B cell (primary cell): Measurements from ENCODE around the gene ARHGAP15. TPM values are rescaled to one million over a fixed set of nuclear protein-coding genes. Genes with fewer than 3 reads are reported as not detected.

Experiments used
- ATAC-seq: fragments of 200-7000 bp; cut with Tn5 transposase; one replicate; pipeline ENCODE4 v1.10.0; 2021; ENCODE audit warnings: low read depth, mild to moderate bottlenecking, moderate number of reproducible peaks, moderate library complexity
- CTCF ChIA-PET: fragments of 350-600 bp; sonication (Branson Sonifier 250); formaldehyde crosslinking; loops from one replicate; lab custom pipeline; 2021; ENCODE audit warnings: antibody characterized with exemption, inconsistent platforms; lab: Charles Lee
- POLR2A ChIA-PET: fragments of 350-600 bp; sonication (Branson Sonifier 250); formaldehyde crosslinking; loops from one replicate; lab custom pipeline; 2021; ENCODE audit warnings: antibody characterized with exemption; lab: Charles Lee
- DNase-seq: peaks from one replicate; pipeline ENCODE4 v3.0.0; 2013
- H2AFZ ChIP-seq: 2 replicates; pipeline ENCODE4 v1.6.1; 2012; ENCODE audit warnings: mild to moderate bottlenecking, low read depth, low read length; ENCODE audit not compliant: insufficient read depth, poor library complexity, severe bottlenecking
- H3K27ac ChIP-seq, 2 donors: 1 replicate in 1 of 2; 2 replicates in 1 of 2; pipeline ENCODE4 v1.5.1; 2012 to 2013; ENCODE audit warnings: low read length in 2 of 2, mild to moderate bottlenecking in 2 of 2, moderate library complexity in 1 of 2
- H3K27me3 ChIP-seq, 4 experiments: fragments of 200-600 bp in 1 of 4; sonication (generic) in 1 of 4; replicated peaks in 1 of 4; 1 replicate in 2 of 4; 2 replicates in 2 of 4; pipeline versions ENCODE4 v1.6.1 to v1.7.0; 2013 to 2016; ENCODE audit warnings: low read length in 3 of 4, mild to moderate bottlenecking in 2 of 4, mixed read lengths in 1 of 4, moderate library complexity in 1 of 4; ENCODE audit not compliant: insufficient read depth in 4 of 4, control insufficient read depth in 3 of 4; ENCODE audit errors: control extremely low read depth in 1 of 4
- H3K36me3 ChIP-seq, 2 experiments: replicated peaks in 1 of 2; 1 replicate in 1 of 2; 2 replicates in 1 of 2; pipeline versions ENCODE4 v1.6.1 to v1.7.1; 2013; ENCODE audit warnings: low read length in 1 of 2; ENCODE audit not compliant: insufficient read depth in 2 of 2, control insufficient read depth in 1 of 2; ENCODE audit errors: control extremely low read depth in 1 of 2, extremely low read depth in 1 of 2
- H3K4me1 ChIP-seq, 2 donors: fragments of 200-600 bp in 1 of 2; sonication (generic) in 1 of 2; 1 replicate in 1 of 2; 2 replicates in 1 of 2; pipeline versions ENCODE4 v1.5.1 to v1.6.1; 2013 to 2017; ENCODE audit warnings: low read length in 2 of 2; ENCODE audit not compliant: control insufficient read depth in 2 of 2, insufficient read depth in 2 of 2
- H3K4me2 ChIP-seq: replicated peaks from 2 replicates; pipeline ENCODE3; 2012; ENCODE audit warnings: mild to moderate bottlenecking, low read depth, low read length; ENCODE audit not compliant: poor library complexity, severe bottlenecking
- H3K4me3 ChIP-seq, 5 experiments: fragments of 200-600 bp in 1 of 5; sonication (generic) in 1 of 5; 1 replicate in 3 of 5; 2 replicates in 2 of 5; pipeline versions ENCODE4 v1.5.1 to v1.7.0; 2011 to 2016; ENCODE audit warnings: low read length in 4 of 5, mild to moderate bottlenecking in 4 of 5, low read depth in 2 of 5, control low read depth in 1 of 5, moderate library complexity in 1 of 5; ENCODE audit not compliant: insufficient read depth in 1 of 5; ENCODE audit errors: control extremely low read depth in 1 of 5, extremely low read depth in 1 of 5
- H3K79me2 ChIP-seq: fragments of 200-600 bp; sonication (generic); one replicate; pipeline ENCODE4 v1.6.0; 2016; ENCODE audit warnings: low read length; ENCODE audit not compliant: control insufficient read depth, insufficient read depth
- H3K9ac ChIP-seq: fragments of 200-600 bp; sonication (generic); 2 replicates; pipeline ENCODE4 v1.6.1; 2017; ENCODE audit warnings: mild to moderate bottlenecking, low read length, moderate library complexity
- H3K9me3 ChIP-seq, 3 donors: one replicate each; pipeline versions ENCODE4 v1.6.1 to v1.7.1; 2013; ENCODE audit warnings: low read length in 2 of 3; ENCODE audit not compliant: control insufficient read depth in 2 of 3, insufficient read depth in 1 of 3; ENCODE audit errors: control extremely low read depth in 1 of 3
- H4K20me1 ChIP-seq: 2 replicates; pipeline ENCODE4 v1.6.0; 2012; ENCODE audit warnings: mild to moderate bottlenecking, low read length; ENCODE audit not compliant: insufficient read depth, control insufficient read depth, poor library complexity, severe bottlenecking
- H3K27ac Mint-ChIP-seq: one replicate; pipeline ENCODE4 v1.8.0; 2021; ENCODE audit warnings: mixed read lengths
- H3K27me3 Mint-ChIP-seq: one replicate; pipeline ENCODE4 v1.8.0; 2021; ENCODE audit warnings: mixed read lengths
- H3K4me1 Mint-ChIP-seq: one replicate; pipeline ENCODE4 v1.8.0; 2021; ENCODE audit warnings: mixed read lengths
- H3K4me3 Mint-ChIP-seq: one replicate; pipeline ENCODE4 v1.8.0; 2021; ENCODE audit warnings: mixed read lengths
- H3K9me3 Mint-ChIP-seq: one replicate; pipeline ENCODE4 v1.8.0; 2022; ENCODE audit warnings: mixed read lengths; ENCODE audit not compliant: insufficient read depth
- CTCF ChIP-seq: fragments of 200-600 bp; IDR thresholded peaks from one replicate; pipeline ENCODE4 v1.8.0; 2022; ENCODE audit warnings: antibody characterized with exemption, mild to moderate bottlenecking
- EZH2 ChIP-seq: IDR thresholded peaks from 2 replicates; pipeline ENCODE4 v1.6.1; 2012; ENCODE audit warnings: borderline replicate concordance, low read depth, mild to moderate bottlenecking, moderate library complexity, low read length; ENCODE audit not compliant: insufficient read depth, poor library complexity, severe bottlenecking
- WGBS: methylation state at CpG from one replicate; pipeline ENCODE4 v1.1.5; 2013; ENCODE audit warnings: missing lambda C conversion rate; ENCODE audit not compliant: insufficient coverage; 5-methylcytosine and 5-hydroxymethylcytosine counted together
- intact Hi-C: fragments of 100-400 bp; cut with micrococcal nuclease; formaldehyde crosslinking; loops from one replicate; pipeline ENCODE4 v1.10.0; 2022
- polyA plus RNA-seq: library from polyadenylated mRNA; depleted of rRNA; stranded (reverse); fragments of >200 nt; gene quantifications from 2 replicates; pipeline ENCODE4 v1.2.3, GENCODE V29; 2012
- total RNA-seq, 2 donors: library from RNA; stranded (reverse); fragments of 120-200 nt in 1 of 2; gene quantifications; 1 replicate in 1 of 2; 2 replicates in 1 of 2; pipeline versions ENCODE4 v1.2.3 to v1.2.4, GENCODE V29; 2013 to 2022

Gene ARHGAP15
- total and polyA plus RNA-seq, 2 donors (not counting 1 experiment from before 2014, with no cell fraction given): 58.6 to 187 TPM

GRCh38 chr2:143734507-143734906 lies 605.3 kb downstream of the ARHGAP15 start:
- H4K20me1 ChIP-seq: no peaks in the 10 kb centered on the region
- TF ChIP-seq CTCF (no peak), EZH2 (no peak)
- no CpG with 5 or more reads among the region's 2 CpGs for WGBS

DNA sequence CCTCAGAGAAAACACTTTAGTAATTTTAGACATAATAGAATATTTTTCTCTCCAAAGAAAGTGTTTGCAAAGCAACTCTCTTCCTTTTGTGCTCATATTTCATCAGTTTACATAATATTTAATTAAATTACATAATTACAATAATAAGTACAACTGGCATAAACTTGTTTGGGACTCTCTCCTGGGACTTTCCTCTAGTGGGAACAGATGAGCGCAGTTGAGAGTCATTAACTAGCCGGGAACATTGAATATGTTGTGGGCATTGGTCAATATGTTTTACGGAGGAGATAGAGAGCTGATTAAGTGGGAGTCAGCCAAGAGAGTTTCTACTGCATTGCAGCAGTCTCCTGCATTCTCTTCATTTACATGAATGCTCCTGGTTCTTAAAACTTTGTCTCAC lies 607.7 kb downstream of the ARHGAP15 start:
- Histone ChIP-seq H3K27ac (no peak overlapping the region), H3K9me3 (no peaks in the 10 kb centered on the region), H3K4me2 (no peak overlapping the region), H2AFZ (no peak overlapping the region), H3K27me3 (no peaks in the 10 kb centered on the region), H3K9ac (no peak overlapping the region), H3K79me2 (no peaks in the 10 kb centered on the region), H3K36me3 (peaks cover 0 to 20% of the 10 kb centered on the region in 2 experiments), H3K4me3 (no peak overlapping the region), H4K20me1 (no peaks in the 10 kb centered on the region), H3K4me1 (no peaks in the 10 kb centered on the region)
- TF ChIP-seq CTCF (no peak), EZH2 (no peak)
- ATAC-seq (no peak), DNase-seq (no peak)
- no peaks in the 10 kb centered on the region for H3K4me1 Mint-ChIP-seq
- H3K9me3 Mint-ChIP-seq: no peaks in the 10 kb centered on the region
- H3K4me3 Mint-ChIP-seq: no peak overlapping the region
- POLR2A ChIA-PET: no interaction called here
- no peak overlapping the region for H3K27ac Mint-ChIP-seq
- CTCF ChIA-PET: no interaction called here
- intact Hi-C loops: no loop called here
- 100% methylated on average over 2 of the region's 3 CpGs for WGBS
- H3K27me3 Mint-ChIP-seq: no peaks in the 10 kb centered on the region

More at GRCh38 chr2:143734507-143734906, 605.3 kb downstream of the ARHGAP15 start:
- no peaks in the 10 kb centered on the region for H3K9me3 ChIP-seq
- H3K79me2 ChIP-seq: no peaks in the 10 kb centered on the region
- no peaks in the 10 kb centered on the region for H3K9me3 Mint-ChIP-seq
- no peak overlapping the region for H3K4me2 ChIP-seq
- no peaks in the 10 kb centered on the region for H3K27me3 ChIP-seq
- H3K27me3 Mint-ChIP-seq: no peaks in the 10 kb centered on the region
- H3K9ac ChIP-seq: no peak overlapping the region
- ChIA-PET POLR2A (no interaction called here), CTCF (no interaction called here)
- peaks cover 0 to 15% of the 10 kb centered on the region in 2 experiments for H3K36me3 ChIP-seq
- H3K27ac Mint-ChIP-seq: no peak overlapping the region
- H3K27ac ChIP-seq: no peak overlapping the region
- H3K4me1 ChIP-seq: peaks cover 9 to 14% of the 10 kb centered on the region in 2 donors
- no peak for DNase-seq
- H2AFZ ChIP-seq: no peak overlapping the region
- H3K4me3 ChIP-seq: no peak overlapping the region
- H3K4me1 Mint-ChIP-seq: peaks cover 23% of the 10 kb centered on the region
- no peak for ATAC-seq
- intact Hi-C loops: no loop called here
- H3K4me3 Mint-ChIP-seq: no peak overlapping the region
